Transverse colon (tissue), 4 donors: Measurements from ENCODE around the gene PSMD5. TPM values are rescaled to one million over a fixed set of nuclear protein-coding genes. Genes with fewer than 3 reads are reported as not detected.

Experiments used
- DNase-seq: peaks from one replicate; pipeline ENCODE4 v3.0.0-alpha.2; 2019
- H3K27ac ChIP-seq, 4 donors: fragments of 200-600 bp; sonication (generic); 2 replicates each; pipeline ENCODE4 v1.5.1; 2016 to 2018; ENCODE audit warnings: inconsistent platforms in 4 of 4
- H3K27me3 ChIP-seq: fragments of 200-600 bp; sonication (generic); 2 replicates; pipeline ENCODE4 v1.5.1; 2017; ENCODE audit warnings: inconsistent platforms
- H3K36me3 ChIP-seq, 4 donors: fragments of 200-600 bp; sonication (generic); 2 replicates each; pipeline ENCODE4 v1.5.1; 2017 to 2019; ENCODE audit warnings: inconsistent platforms in 4 of 4
- H3K4me1 ChIP-seq, 4 donors: fragments of 200-600 bp; sonication (generic); 2 replicates each; pipeline ENCODE4 v1.5.1; 2017 to 2020; ENCODE audit warnings: inconsistent platforms in 4 of 4
- H3K4me3 ChIP-seq, 4 donors: fragments of 200-600 bp; sonication (generic); 1 replicate in 1 of 4; 2 replicates in 3 of 4; pipeline versions ENCODE4 v1.5.1 to v1.6.1; 2017 to 2019; ENCODE audit warnings: inconsistent platforms in 4 of 4
- H3K9me3 ChIP-seq, 2 donors: fragments of 200-600 bp; sonication (generic); 2 replicates each; pipeline ENCODE4 v1.5.1; 2017 to 2019; ENCODE audit warnings: inconsistent platforms in 2 of 2
- CTCF ChIP-seq, 5 experiments: fragments of 200-600 bp in 3 of 5; fragments of 450-650 bp in 2 of 5; sonication (generic) in 3 of 5; IDR thresholded peaks; 1 replicate in 2 of 5; 2 replicates in 3 of 5; pipeline ENCODE4 v1.5.1; 2016 to 2017; ENCODE audit warnings: antibody characterized with exemption in 5 of 5, inconsistent platforms in 3 of 5, mild to moderate bottlenecking in 2 of 5, moderate library complexity in 1 of 5
- EP300 ChIP-seq: sonication (generic); formaldehyde crosslinking; IDR thresholded peaks from one replicate; pipeline ENCODE4 v1.6.1; 2017; ENCODE audit warnings: antibody characterized with exemption, low read depth
- POLR2A ChIP-seq: fragments of 450-650 bp; IDR thresholded peaks from one replicate; pipeline ENCODE4 v1.6.1; 2016; ENCODE audit warnings: antibody characterized with exemption, mild to moderate bottlenecking, moderate library complexity
- POLR2AphosphoS5 ChIP-seq, 3 donors: sonication (generic); formaldehyde crosslinking; IDR thresholded peaks; one replicate each; pipeline ENCODE4 v1.6.1; 2016; ENCODE audit warnings: antibody characterized with exemption in 3 of 3
- WGBS, 2 donors: methylation state at CpG; one replicate each; pipeline ENCODE4 v1.1.5; 2018; ENCODE audit warnings: low coverage in 1 of 2; 5-methylcytosine and 5-hydroxymethylcytosine counted together
- in situ Hi-C, 4 donors: fragments of 200-750 bp; cut with MboI; loops; one replicate each; pipeline versions ENCODE4 v1.15.0 to v1.15.1; 2017; ENCODE audit warnings: low sequenced_read_pairs in 3 of 4, low pct_ligation_motif_present in 1 of 4, low pct_unique_long_range_greater_than_20kb in 1 of 4
- intact Hi-C: fragments of 100-400 bp; cut with DNase I; formaldehyde crosslinking; loops from one replicate; pipeline ENCODE4 v1.15.1; 2023; ENCODE audit warnings: low total_unique reads
- total RNA-seq, 4 donors: library from RNA; depleted of rRNA; stranded (reverse); fragments of >200 nt; gene quantifications; one replicate each; pipeline ENCODE4 v1.1.0, GENCODE V29; 2016

Gene PSMD5
- total RNA-seq, 4 donors from 2014 or later, result 25.3 to 36.6 (median 28.7) TPM

- Histone ChIP-seq H3K9me3 (no peaks in the 10 kb centered on the region), H3K27ac (no peak overlapping the region), H3K4me1 (peaks cover 0 to 6% (median 0%) of the 10 kb centered on the region in 4 donors), H3K27me3 (no peaks in the 10 kb centered on the region), H3K4me3 (no peak overlapping the region), H3K36me3 (peaks cover 0 to 28% (median 13%) of the 10 kb centered on the region in 4 donors)
- in situ Hi-C loops (no loop called here), intact Hi-C loops (no loop called here)
- no peak for DNase-seq
- TF ChIP-seq CTCF (IDR thresholded peaks at IDR 0.05) (no peak), EP300 (no peak), POLR2A (no peak), POLR2AphosphoS5 (IDR thresholded peaks at IDR 0.05) (no peak)
These were observed 63.5 kb downstream of the PSMD5 start for GRCh38 chr9:120779227-120779626.

DNA sequence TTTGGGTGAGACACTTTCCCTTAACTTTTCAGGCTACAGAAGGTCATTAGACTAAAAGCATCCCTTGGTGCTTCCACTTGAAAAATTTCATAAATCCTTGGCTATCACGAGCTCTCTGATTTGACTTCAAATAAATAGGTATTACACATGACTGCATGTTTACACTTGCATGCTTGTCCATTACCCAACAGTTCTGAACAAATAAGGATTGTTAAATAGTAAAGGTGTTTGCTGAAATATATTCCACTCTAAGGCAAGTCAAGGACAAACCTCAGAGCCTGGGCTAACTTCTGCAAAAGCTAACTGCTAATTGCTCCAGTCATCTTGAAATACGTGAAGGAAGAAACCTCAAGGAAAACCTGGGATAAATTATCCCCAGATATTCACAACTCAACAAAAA is 64.0 kb downstream of the PSMD5 start:
- WGBS, 2 donors, result 82 to 92% methylated on average over 2 of the region's 2 CpGs
- Histone ChIP-seq H3K27me3 (no peaks in the 10 kb centered on the region), H3K4me1 (peaks cover 0 to 6% (median 0%) of the 10 kb centered on the region in 4 donors), H3K27ac (no peak overlapping the region), H3K4me3 (no peak overlapping the region), H3K9me3 (no peaks in the 10 kb centered on the region), H3K36me3 (peaks cover 0 to 28% (median 13%) of the 10 kb centered on the region in 4 donors)
- TF ChIP-seq EP300 (no peak), POLR2A (no peak), POLR2AphosphoS5 (IDR thresholded peaks at IDR 0.05) (no peak), CTCF (IDR thresholded peaks at IDR 0.05) (no peak)
- in situ Hi-C loops (no loop called here), intact Hi-C loops (no loop called here)
- no peak for DNase-seq

GRCh38 chr9:120777229-120777628 is 65.5 kb downstream of the PSMD5 start:
- no peak for DNase-seq
- no peaks in the 10 kb centered on the region for H3K27me3 ChIP-seq
- no peaks in the 10 kb centered on the region for H3K9me3 ChIP-seq
- H3K4me1 ChIP-seq, result peaks cover 0 to 6% (median 0%) of the 10 kb centered on the region in 4 donors
- no peak overlapping the region for H3K4me3 ChIP-seq
- H3K36me3 ChIP-seq, result peaks cover 0 to 28% (median 13%) of the 10 kb centered on the region in 4 donors
- H3K27ac ChIP-seq, result no peak overlapping the region
- intact Hi-C loops, result no loop called here
- TF ChIP-seq POLR2AphosphoS5 (IDR thresholded peaks at IDR 0.05) (no peak), POLR2A (no peak), EP300 (no peak), CTCF (IDR thresholded peaks at IDR 0.05) (no peak)
- WGBS, 2 donors, result 90 to 96% methylated on average over 4 to 5 of the region's 5 CpGs
- in situ Hi-C loops, result no loop called here

- Histone ChIP-seq H3K36me3 (peaks cover 0 to 31% (median 13%) of the 10 kb centered on the region in 4 donors), H3K4me3 (no peak overlapping the region), H3K4me1 (peaks cover 0 to 6% (median 0%) of the 10 kb centered on the region in 4 donors), H3K27me3 (no peaks in the 10 kb centered on the region), H3K27ac (no peak overlapping the region), H3K9me3 (no peaks in the 10 kb centered on the region)
- no peak for TF ChIP-seq EP300
- no peak for TF ChIP-seq POLR2AphosphoS5 (IDR thresholded peaks at IDR 0.05)
- no peak for TF ChIP-seq CTCF (IDR thresholded peaks at IDR 0.05)
- TF ChIP-seq POLR2A, result no peak
- in situ Hi-C loops, result no loop called here
- WGBS, 2 donors, result 91 to 100% methylated on average over 1 of the region's 1 CpG
- intact Hi-C loops, result no loop called here
- no peak for DNase-seq
These were observed 65.9 kb downstream of the PSMD5 start for GRCh38 chr9:120776788-120777187.
